ENCODE data around the gene EN2.

The EN2 gene

DNA sequence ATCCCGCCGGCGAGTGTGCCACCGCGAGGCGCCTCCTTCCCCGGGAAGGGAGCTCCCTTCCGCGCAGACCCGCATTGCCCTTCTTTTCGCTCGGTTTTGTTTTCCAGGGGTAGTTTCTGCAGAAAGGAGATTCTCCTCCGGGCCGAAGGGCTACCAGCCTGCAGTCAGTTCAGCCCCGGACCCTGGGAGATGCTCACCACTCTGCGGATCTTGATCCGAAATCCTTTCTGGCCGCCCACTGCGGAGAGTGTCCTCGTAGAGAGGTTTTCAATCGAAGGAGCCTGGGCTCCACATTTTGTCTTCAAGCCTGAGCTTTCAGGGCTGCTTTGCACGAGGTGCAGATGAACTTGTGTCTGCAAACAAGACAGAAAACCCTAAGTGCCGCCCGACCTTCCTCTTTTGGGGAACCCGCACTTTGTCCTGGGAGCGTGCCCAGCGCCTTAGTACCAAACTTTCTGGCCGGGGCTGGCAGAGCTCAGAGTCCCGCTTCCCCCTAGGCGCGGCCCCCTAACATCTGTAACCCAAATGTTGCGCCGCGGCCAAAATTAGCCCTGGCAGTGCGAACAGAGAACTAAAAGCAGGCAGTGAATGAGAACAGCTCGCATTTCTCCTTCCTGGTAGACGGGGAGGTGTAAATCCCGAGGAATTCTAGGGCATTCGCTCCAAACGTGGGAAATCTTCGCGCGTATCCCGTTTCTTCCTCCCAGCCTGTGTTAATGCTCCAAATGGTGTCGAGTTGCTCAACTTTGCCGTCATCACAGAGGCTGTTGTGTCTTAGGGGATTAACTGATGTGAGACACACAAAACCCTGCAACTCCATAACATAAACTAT lies 6.7 kb upstream of the EN2 start:
- DNase-seq (ENCODE audit: low read depth in 2 of 2), result no peak

DNA sequence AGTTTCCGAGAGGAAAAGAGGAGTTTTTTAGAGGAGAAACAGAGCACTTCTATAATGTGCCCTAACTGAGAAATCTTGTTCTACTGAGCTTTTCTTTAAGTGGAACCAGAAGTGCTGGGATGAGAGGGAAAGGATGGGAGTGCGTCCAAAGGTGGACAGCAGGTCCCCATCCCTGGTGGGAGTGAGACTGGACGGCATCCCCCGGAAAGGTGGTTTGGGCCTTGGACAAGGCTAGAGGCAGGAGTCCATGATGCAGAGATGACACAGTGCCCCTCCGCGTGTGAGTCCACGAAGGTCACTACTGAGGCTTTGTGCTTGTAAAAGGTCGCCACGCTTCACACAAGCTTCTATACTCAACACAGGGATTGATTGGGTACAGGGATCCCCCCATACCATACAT lies 6.1 kb upstream of the EN2 start:
- no peak for DNase-seq (ENCODE audit: low read depth in 2 of 2)

- no peak for DNase-seq (ENCODE audit: low read depth in 2 of 2)
These were observed 5.2 kb upstream of the EN2 start for GRCh38 chr7:155452505-155453295.

- no peak for DNase-seq (ENCODE audit: low read depth in 2 of 2)
These were observed 4.4 kb upstream of the EN2 start for GRCh38 chr7:155453296-155454182.

DNA sequence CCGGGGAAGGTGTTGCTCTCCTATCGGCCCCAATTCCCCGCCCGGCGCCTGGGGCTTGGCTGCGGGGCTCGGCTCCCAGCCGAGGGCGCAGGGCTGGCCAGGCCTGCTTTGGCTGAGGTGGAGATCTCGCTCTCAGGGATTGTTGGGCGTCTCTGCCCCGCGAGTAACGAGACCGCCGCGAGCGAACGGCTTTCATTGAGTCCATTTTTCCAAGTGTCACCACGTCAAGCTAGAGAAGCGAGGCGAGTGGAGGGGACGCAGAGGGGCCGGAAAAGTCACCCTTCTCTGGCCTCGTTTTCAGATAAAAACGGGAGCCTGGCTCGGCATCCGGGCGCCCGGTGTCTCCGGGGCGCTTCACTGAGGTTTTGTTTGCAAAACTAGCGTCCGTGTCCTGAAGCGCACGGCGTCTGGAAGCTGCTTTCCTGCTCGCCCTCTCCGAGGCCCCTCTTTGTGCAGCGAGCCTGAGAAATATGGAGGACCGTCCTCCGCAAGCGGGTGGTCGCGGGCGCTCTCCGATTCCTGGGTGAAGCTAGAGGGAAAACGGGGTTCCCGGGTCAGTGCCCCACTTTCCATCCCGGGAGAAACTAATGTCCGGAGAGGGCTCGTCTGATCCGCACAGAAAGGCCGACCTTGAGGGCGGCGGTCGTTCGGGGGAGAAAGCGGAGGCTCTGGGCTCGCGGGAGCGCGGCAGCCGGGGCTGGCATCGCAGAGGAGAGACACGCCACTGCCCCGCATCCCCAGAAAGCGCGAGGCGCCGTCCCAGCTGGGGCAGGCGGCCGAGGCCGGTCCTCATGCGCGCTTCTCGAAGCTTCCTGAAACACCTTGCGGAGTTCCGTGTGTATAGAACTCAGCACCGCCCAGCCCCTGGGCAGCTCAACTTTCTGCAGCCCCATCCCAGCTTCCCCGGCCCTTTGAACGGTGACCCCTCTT lies 3.5 kb upstream of the EN2 start:
- DNase-seq (ENCODE audit: low read depth in 2 of 2), result no peak

DNA sequence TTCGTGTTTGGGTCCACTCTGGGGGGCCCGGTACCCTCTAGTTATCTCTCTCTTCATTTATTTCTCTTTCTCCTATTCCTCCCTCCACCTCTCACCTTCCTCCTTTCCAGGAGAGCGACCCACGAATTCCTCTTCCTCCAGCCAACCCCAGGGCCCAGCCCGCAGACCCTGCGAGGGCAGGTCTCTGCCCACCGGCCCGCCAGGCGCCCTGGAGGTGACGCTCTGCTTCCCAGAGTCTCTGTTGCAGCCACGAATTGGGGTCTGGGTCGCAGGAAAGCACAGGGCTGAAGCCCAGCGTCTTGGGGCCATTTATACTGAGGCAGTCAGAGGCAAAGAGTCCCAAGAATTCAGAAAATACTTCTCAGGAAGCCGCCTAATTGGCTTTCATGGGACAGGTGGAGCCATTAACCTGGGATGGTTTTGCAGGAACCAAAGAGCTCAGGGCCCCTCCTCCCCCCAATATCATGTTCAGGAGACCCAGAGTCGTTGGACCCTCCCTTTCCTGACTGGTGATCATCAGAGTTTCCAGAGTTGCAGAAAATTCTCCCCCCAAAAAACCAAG lies 2.7 kb upstream of the EN2 start:
- DNase-seq (ENCODE audit: low read depth in 2 of 2), result no peak

GRCh38 chr7:155455776-155456737 lies 1.9 kb upstream of the EN2 start:
- DNase-seq (ENCODE audit: low read depth in 2 of 2), result no peak

- no peak for DNase-seq (ENCODE audit: low read depth in 2 of 2)
These were observed 988 bp upstream of the EN2 start for GRCh38 chr7:155456738-155457543.

- no peak for DNase-seq (ENCODE audit: low read depth in 2 of 2)
These were observed 302 bp upstream of the EN2 start for GRCh38 chr7:155457544-155458110.

- DNase-seq (ENCODE audit: low read depth in 2 of 2), result no peak
These were observed 1.2 kb downstream of the EN2 start for GRCh38 chr7:155458878-155459699.

DNA sequence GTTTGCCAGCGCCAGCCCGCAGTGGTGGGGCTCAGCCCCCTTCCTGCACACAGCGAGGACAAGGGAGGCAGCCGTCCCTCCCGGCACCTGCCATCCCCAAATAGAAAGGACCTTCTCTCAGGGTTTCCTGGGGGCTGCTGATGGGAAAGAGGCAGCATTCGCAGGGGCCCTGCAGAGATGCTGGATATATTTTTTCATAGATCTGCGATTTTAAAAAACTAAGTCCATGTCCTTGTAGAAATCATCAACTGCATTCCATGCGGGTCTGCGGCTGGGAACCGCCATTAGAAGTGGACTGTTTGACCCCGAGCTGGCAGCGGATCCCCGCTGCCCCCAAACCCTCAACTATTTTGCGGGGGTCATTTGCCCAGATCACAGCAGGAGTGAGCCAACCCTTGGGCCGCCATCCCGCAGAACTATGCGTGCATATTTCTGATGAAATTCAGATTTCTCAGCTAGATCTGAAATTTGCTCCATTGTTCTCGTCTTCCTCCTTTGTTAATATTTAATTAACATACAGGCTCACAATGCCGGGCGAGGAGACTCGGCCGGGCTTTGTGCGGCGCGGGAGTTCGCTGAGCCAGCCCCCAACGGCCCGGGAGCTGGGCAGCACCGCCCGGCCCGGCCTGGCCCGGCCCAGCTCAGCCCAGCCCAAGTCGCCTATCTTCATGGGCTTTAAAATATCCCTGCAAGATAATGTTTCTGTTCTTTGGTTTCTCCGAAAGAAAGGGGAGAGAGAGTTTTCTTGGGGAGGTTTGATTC lies 2.0 kb downstream of the EN2 start:
- no peak for DNase-seq (ENCODE audit: low read depth in 2 of 2)

- DNase-seq (ENCODE audit: low read depth in 2 of 2), result no peak
These were observed 3.1 kb downstream of the EN2 start for GRCh38 chr7:155460926-155461613.

DNA sequence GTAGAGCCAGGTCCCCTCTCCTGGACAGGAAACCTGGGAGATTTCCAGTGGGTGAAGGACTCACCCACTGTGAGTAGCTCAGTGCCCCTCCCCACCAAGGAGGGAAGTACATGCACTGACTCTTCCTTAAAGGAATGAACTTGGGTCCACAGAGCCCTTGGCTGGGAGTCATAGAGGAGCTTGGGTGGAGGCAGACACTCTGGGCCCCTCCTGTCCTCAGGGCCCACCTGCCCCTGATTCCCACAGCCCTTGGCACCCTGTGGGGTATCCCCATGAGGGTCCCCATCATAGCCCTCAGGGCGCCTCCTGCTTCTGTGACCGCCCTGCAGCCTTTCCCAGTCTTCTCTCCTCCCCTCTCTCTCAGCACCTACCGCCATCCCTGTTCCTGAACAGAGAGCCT lies 3.7 kb downstream of the EN2 start:
- no peak for DNase-seq (ENCODE audit: low read depth in 2 of 2)

GRCh38 chr7:155462163-155462735 lies 4.3 kb downstream of the EN2 start:
- no peak for DNase-seq (ENCODE audit: low read depth in 2 of 2)

DNA sequence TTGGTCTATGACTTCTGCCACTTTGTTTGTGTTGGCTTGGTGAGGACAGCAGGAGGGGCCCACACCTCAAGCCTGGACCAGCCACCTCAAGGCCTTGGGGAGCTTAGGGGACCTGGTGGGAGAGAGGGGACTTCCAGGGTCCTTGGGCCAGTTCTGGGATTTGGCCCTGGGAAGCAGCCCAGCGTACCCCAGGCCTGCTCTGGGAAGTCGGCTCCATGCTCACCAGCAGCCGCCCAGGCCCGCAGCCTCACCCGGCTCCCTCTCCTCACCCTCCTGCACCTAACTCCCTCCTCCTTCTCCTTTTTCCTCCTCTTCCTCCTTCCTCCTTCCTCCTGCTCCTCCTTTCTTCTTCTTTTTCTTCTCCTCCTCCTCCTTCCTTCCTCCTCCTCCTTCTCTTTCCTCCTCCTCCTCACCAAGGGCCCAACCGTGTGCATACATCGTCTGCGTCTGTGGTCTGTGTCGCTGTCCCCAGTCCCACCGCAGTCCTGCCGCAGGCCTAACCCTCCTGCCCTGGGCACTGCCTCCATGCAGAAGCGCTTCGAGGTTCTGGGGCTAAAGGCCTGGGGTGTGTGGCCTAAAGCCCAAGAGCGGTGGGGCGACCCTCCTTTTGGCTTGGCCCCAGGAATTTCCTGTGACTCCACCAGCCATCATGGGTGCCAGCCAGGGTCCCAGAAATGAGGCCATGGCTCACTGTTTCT lies 5.3 kb downstream of the EN2 start:
- no peak for DNase-seq (ENCODE audit: low read depth in 2 of 2)

All from stimulated activated CD8-positive, alpha-beta memory T cell treated with anti-CD3 and anti-CD28 coated beads, Interleukin-7, amount 100 ng/mL, for 1 hour (primary cell).